ENCODE data around the gene HDGFL2.
"Not testable (repeated sequence)": the region's sequence is repeated elsewhere in the genome, so short reads cannot be mapped to it uniquely, and the experiment has no call there.

HDGFL2 gene

DNA sequence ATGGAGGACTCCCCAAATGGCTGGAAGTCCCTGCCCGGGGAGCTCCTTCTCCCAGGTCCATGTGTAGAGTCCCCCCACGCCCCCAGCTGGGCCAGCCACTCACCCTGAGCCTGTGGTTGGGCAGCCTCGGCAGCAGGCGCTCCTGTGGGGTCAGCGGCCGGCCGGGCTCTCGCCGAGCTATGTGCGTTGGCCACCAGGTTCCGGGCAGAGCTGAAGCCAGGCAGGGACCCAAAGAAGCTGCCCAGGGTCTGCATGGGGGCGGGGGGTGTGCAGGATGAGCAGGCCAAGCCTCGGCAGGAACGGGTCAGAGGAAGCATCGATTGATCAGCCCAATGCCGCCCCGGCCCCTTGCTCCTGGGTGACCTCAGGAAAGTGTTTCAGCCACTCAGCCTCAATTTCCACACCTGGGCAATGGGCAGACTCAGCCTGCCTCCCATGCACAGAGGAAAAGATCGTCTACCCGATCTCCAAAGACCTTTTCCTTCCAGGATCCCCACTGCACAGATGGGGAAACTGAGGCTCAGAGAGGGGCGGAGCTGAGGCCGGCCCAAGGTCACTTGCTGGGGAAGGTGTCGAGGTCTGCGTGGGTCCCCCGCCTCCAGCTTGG lies 45.5 kb downstream of the HDGFL2 start:
- no peak for DNase-seq

DNA sequence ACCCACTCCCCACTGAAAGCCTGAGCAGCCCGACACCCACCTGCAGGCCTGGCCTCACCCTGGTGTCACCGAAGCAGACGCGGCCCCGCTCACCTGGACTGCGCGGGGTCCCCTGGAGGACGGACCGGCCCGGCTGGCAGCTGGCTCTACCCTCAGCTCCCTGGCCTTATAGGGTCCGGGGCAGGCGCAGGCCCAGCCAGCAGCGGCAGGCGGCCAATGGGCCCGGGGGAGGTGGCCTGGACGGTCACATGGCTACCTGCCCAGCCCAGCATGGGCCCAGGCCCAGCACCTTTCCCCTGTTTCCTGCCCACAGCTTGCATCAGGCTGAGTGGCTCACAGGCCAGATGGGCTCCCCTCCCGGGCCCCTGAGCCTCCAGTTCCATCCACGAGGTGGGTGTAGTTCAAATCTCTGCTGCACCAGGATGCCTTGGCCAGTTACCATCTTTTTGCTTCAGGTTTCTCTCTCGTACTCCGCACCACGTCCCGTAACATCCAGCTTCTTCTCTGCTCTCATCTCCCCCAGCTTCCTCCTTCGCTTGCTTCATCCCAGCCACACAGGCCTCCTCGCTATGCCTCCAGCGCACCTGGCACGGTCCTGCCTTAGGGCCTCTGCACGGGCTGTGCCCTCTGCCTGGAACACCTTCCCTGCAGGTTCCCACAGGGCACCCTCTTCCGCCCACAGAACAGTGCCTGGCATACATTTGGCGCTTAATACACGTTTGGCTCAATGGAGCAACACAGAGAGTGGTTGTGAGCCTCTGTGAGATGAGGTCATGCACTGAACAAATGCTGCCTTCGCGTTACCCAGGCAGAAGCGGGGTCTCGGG lies 46.5 kb downstream of the HDGFL2 start, which contains the start of gene PLIN4:
Gene PLIN4 (minus strand): TSS at position 142 of the 827 bp plus-strand sequence. CDS start 214 bp downstream, outside the sequence.
- DNase-seq = no peak

DNA sequence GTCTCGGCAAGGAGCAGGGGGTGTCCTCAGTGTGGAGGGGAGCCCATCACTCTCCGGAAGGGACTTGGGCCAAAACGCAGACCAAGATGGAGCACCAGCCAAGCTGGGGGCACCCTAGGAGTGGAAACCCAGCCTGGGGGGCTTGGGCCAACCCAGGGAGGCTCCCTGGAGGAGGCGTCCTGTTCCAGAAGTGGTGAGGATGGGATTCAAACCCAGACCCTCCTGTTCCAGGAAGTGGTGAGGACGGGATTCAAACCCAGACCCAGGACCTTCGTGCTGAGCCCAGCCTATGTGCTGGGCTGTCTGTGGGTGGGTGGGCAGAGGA lies 47.0 kb downstream of the HDGFL2 start:
- no peak for DNase-seq

DNA sequence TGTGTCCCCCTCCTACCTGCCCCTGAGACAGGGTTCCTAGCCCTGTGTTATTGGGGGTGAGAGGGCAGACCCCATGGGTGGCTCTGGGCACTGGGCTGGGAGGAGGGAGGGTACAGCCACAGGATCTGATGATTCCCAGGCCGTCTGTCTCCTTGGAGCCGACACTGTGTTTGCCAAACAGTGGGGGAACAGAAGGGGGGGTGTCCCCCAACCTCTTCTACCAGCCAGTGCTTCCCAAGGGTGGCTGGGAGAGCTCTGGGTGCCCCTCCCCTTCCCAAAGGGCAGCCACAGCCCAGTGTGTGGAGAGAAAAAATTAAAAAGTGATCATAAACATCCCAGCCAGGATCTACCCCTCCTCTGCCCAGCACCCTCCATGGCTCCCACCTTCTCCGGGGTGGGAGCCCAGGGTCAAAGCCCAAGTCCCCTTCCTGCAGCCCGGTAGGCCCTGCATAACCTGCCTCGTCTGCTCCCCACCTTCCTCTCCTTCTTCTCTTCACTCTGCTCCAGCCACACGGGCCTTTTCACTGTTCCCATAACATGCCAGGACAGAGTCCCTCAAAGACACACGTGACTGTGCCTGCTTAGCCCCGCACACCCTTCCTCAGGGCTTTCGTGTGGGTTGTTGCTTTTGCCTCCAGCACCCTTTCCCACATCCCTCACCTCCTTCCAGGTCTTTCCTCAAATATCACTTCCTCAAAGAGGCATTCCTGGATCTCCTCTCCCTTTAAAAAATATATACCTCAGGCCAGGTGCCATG lies 47.6 kb downstream of the HDGFL2 start:
- DNase-seq = no peak

DNA sequence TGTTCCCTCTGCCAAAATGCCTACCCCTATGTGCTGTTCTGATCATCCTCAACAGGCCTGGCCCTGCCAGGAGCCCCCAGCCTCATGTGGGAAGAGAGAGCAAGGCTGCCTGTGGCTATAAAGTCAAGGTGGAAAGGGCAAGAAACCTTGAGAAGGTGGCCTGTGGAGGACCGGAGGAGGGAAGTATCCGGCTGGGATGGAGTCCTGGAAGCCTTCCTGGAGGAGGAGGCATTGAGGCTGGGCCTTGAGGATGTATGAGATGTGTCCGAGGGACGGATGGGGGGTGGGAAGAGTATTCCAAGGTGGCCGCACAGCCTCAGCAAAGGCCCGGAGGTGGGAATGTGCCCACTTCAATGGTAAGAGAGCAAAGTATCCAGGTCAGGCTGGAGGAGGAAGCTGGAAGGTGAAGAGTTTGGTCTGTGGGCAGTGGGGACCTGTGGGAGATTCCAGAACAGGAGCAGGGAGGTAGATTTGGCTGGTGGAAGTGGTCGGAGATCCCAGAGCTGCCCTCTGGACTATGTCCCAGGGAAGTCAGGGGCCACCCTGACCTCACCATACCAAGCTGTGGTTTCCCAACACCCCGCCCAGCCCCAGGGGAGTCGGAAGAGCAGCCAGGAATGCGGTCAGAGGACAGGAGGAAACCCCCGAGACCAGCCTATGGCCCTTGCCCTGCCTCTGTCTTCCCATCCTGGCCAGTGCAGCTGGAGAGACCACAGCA lies 49.2 kb downstream of the HDGFL2 start:
- DNase-seq = no peak

DNA sequence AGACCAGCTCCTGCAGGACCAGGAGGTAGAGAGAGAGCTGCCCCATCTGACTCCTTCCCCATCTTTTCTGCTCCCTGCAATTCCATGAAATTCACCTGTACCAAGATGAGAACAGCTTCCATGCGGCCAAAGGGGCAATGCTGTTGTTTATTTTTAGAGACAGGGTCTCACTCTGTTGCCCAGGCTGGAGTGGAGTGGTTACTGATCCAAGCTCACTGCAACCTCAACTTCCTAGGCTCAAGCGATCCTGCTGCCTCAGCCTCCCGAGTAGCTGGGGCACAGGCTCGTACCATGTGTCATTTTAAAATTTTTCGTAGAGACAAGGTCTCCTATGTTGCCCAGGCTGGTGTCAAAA lies 49.8 kb downstream of the HDGFL2 start:
- no peak for DNase-seq

DNA sequence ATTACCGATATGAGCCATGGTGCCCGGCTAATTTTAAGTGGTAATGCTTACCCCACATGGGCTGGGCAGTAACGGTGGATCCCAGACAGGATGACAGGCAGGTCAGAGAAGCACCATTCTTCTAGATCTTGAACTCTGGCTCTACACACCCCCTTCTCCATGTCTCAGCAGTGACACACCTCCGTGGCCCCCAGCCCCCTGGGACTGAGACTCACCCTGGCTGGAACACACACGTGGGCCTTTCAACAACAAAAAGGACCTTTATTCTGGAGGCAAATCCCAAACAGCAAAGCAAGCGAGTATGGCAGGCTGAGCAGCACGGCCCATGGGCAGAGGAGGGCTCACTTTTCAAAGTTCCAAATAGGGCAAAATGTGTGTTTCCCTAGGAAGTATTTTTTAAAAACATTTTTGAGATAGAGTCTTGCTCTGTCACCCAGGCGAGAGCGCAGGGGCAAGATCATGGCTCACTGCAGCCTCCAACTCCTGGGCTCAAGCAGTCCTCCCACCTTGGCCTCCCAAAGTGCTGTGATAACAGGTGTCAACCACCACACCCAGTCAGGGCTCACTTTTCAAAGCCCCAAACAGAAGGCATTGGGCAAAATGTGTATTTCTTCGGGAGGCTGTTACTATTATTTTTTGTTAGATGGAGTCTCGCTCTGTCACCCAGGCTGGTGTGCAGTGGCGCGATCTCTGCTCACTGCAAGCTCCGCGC lies 50.4 kb downstream of the HDGFL2 start:
- DNase-seq = no peak

DNA sequence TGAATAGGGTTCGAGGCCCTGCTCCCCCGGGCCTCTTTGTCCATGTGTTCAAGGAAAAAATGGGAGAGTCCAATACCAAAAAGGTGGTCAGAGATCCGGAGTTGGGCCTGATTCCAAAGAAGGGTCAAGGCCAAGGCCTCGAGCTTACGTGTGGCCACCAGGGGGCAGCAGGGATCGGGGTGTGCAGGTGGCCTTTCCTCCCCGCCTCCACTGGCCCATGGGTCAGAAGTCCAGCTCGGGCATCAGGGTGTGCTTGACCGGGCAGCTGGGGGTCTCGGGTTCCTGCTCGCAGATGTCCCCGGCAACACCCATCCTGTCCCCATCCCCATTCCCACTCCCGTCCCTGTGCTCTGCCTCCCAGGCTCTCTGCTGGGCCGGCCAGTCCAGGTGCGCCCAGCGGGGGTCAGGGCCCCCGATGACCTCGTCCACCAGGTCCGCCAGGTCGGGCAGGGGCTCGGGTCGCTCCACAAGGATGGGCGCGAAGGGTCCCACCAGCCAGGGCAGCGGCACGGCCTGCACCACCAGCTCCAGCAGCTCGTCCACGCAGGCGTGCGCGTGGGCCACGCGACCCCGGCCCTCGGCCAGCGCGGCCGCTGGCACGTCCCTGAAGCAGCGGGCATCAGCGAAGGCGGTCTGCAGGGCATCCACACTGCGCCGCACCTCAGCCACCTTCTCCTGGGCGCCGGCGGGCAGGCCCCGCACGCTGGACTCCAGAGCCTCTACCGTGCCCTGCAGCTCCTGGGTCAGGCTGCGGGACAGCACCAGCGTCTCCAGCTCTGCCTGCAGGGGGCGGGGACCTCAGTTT lies 51.4 kb downstream of the HDGFL2 start:
- DNase-seq = peak; percentile 59

DNA sequence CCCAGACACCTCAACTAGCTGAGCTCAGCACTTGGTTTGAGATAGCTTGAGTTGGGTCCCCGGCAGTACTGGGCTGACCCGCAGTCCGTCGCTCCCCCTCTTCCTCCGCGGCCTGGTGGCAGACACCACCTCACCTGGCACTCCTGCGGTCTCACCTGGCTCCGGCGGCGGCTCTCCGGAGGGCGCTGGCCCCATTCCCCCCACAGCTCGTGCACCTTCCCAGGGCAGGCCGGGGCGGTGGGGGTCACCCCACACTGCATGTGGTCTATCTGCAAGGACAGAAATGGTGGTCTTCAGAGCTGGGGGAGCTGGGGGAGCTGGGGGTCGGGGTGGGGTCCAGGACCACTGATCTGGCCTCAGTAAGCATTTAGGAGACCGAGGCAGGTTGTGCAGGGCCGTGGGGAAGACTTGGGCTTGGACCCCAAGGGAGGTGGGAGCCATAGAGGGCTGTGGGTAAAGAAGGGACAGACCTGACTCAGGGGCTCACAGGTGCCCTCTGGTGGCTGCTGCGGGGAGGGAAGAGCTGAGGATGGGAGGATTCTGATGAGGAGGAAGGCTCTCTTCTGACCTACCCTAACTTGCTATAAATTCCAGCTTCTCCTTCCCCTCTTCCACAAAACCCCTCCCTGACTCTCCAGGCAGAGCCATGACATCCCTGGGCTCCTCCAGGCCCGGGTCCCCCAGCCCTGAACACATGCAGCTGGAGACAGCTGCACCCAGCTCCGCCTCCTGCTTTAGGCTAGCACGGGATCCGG lies 52.9 kb downstream of the HDGFL2 start:
- DNase-seq = peak; percentile 78

DNA sequence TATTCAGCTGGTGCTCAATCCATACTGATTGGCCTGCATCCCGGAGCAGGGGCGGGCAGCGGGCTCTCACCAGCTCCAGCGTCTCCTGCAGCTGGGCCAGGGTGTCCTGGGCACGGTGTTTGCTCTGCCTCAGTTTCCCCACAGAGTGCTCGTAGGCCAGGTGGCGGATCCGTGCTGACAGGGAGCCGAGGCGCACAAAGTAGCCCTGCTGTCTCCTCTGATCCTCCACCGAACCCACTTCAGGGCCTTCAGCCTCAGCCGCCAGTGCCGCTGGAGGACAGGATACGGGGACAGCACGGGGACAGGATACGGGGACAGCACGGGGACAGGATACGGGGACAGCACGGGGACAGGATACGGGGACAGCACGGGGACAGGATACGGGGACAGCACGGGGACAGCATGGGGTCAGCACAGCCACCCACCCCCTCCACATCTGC lies 53.5 kb downstream of the HDGFL2 start:
- no peak for DNase-seq

DNA sequence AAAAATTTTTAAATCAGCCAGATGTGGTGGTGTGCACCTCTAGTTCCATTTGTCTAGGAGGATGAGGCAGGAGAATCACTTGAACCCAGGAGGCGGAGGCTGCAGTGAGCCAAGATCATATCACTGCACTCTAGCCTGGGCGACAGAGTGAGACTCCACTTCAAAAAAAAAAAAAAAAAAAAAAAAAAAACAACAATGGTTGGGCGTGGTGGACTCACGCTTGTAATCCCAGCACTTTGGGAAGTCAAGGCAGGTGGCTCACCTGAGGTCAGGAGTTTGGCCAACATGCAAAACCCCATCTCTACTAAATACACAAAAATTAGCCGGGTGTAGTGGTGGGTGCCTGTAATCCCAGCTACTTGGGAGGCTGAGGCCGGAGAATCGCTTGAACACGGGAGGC lies 55.3 kb downstream of the HDGFL2 start:
- not testable (repeated sequence) for DNase-seq

DNA sequence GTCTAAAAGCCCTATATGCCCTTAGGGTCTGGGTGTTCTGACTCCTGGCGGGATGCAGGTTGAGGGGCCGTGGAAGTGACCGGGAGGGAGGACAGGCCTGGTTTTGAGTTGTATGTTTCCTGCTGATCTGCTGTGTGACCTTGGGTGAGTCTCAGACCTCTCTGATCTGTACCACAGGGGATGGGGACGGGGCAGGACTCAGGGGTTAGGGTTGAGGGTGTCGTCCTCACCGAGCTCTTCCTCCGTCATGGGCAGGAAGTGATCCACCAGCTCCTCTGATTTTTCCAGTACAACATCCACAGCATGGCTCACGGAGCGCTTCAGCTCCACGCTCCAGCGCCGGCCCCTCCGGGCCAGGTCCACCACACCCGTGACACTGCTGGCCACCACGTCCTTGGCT lies 56.7 kb downstream of the HDGFL2 start:
- DNase-seq = no peak

DNA sequence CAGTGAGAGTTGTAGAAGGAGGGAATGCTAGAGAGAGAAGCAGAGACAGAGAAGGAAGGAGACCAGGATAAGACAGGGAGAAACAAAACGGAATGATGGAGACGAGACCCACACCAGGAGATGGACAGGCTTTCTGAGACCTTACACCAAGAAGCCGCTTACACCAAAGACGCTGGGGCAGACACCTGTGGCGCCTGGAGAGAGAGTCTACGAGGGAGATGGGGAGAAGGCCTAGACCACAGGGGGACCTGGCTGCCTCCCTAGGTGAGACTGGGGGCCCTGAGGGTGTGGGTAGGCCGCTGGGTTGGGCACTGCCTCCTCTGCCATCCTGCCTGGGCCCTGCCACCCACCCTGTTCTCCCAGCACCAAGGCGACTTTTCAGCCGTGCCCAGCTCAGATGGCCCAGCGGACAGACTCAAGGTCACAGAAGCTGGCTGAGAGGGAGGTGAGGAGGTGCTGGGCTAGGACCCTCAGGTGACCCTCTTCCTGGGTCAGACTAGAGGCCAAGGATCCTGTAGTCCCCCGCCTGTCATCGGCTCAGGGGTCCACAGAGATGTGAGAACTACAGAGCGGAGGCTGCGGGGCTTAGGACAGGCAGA lies 57.9 kb downstream of the HDGFL2 start:
- DNase-seq = no peak

DNA sequence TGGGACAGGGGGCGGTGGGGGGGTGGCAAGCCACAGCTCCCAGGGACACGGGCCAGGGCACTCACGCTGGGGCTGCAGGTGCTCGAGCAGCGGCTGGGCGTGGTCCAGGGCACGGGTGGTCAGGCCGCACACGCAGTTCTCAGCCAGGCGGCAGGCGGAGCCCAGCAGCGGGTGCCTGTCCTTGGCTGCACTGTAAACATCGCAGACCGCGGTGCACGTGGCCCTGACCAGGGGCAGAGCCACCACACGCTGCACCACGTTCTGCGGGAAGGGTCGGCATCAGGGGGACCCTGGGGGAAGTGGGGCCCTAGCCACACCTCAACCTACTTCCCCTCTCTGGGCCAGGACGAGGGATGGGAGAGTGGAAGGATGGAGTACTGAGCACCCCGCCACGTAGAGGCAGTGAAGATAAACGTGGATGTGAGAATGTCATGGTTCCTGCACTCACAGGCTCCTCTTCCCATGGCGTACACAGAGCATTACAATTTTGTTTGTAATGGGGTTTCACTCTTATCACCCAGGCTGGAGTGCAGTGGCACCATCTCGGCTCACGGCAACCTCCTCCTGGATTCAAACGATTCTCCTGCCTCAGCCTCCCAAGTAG lies 59.6 kb downstream of the HDGFL2 start:
- no peak for DNase-seq

DNA sequence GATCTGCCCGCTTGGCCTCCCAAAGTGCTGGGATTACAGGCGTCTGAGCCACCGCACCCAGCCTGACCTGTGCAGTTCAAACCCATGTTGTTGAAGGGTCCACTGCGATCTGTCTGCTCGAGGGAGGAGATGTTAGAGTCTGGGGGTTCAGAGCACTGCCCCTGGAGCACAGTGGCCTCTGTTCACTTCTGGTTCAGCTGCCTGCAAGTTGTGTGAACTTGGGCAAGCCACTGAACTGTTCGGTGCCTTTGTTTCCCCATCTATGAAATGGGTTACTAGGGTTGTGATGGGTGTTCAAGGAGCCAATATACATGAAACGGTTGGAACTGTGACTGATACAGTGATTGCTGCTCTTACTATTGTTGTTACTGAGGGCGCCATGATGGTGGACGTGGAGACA lies 61.2 kb downstream of the HDGFL2 start:
- DNase-seq = no peak

DNA sequence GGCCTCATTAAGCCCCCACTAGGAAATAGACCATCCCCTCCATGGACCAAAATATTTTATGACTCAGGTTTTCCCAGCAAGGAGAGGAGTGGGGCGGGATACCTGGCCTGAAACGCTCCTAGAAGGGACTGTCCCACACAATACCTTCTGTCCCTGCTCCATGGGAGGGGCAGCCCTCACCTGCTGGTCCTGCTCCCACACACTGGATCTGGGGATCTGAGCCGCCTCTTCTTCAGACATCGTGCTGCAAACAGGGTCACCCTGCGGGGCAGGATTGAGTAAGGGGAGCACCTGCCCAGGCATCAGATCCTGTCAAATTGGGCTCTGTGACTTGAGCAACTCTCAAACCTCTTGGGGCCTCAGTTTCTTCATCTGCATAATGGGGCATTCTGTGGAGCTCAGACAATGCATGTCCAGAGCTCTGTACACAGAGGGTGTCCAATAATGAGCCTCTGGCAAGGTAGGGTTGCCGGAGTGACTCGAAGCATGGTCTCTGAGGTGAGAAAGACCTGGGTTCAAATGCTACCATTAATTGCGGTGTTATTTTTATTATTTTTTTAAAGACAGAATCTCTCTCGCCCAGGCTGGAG lies 61.8 kb downstream of the HDGFL2 start:
- DNase-seq = no peak

DNA sequence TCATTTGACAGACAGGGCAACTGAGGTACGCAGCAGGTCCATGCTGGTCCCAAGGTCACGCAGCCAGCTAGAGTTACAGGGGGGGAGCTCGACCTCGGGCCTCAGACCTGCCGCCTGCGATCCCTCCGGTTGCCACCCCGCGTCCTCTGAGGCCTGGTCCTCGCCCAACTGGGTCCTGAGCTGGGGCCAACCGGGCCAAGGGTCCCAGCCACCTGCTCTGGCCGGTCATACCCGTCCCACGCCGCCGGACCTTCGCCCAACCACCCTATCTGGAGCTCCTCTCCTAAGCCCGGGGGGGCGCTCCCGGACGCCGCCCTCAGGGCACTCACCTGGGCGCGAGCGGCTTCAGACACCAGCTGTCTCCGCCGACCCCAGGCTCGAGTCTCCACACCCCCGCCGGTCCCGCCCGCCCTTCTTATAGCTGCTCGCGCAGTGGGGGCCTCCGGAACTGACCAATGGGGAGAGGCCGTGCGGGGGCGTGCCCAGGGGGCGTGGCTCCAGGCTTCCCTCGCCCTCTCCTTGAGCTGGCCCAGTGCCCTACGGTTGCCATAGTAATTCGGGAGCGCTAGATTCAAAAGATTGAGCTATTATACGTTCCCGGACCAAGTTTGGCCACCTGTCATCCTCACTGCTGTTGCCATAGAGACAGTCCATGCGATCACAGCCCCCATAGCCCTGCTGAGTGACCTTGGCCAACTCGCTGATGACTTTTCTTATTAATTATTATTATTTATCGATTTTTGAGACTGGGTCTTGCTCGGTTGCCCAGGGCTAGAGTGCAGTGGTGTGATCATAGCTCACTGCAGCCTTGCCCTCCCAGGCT lies 63.0 kb downstream of the HDGFL2 start, which contains the start of gene PLIN5:
Gene PLIN5 (minus strand): TSS at position 389 of the 823 bp plus-strand sequence. CDS start 1,150 bp downstream, outside the sequence.
- DNase-seq = peak; percentile 52

DNA sequence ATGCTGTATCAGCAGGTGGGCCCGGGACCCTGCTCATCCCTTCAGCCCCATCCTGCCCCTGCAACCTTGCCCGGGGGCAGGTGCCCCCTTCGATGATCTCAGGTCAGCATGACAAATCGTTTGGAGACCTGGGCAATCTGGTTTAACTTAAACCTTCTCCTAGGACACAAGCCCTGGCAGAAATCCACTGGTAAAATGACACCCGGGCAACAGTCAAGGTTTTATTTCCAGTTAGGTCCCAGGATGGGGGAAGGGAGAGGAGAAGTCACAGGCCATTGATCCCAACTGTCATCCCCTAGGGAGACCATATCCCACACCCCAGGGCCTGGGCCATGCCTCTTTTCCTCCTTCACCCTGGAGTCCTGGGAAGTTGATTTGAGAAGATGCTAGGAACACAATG lies 64.7 kb downstream of the HDGFL2 start:
- DNase-seq = no peak

Data from activated CD4-positive, CD25-positive, alpha-beta regulatory T cell treated with anti-CD3 and anti-CD28 coated beads, Interleukin-2, amount 50 U/mL, for 72 hours (primary cell).